GM19397 (cell line): Measurements from ENCODE around the gene PDZD4.

ENCODE experiments used
- ATAC-seq: cut with Tn5 transposase; IDR thresholded peaks from one replicate; pipeline ENCODE4 v1.9.1; 2021; ENCODE audit warnings: mild to moderate bottlenecking, moderate library complexity; ENCODE audit not compliant: unreplicated experiment

PDZD4 gene

GRCh38 chrX:153789654-153790053, 40.7 kb downstream of the PDZD4 start:
- ATAC-seq = no peak

DNA sequence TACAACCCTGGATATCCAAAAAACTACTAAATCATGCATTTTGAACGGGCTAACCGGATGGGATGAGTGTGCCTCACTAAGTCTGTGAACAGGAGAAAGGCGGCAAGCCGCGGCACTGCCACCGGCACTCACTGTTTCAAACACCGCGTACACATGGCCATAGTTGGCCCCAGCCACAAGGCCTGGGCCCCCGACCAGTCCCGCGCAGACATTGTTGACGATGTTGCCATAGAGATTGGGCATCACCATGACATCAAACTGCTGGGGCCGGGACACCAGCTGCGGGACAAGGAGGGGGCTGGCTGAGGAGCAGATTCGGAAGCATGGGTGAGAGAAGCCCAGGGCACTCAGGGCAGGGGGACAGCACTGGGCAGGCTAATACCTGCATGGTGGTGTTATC, 43.7 kb downstream of the PDZD4 start:
- no peak for ATAC-seq

- ATAC-seq = no peak
Measured at GRCh38 chrX:153784325-153784967, 45.9 kb downstream of the PDZD4 start.

DNA sequence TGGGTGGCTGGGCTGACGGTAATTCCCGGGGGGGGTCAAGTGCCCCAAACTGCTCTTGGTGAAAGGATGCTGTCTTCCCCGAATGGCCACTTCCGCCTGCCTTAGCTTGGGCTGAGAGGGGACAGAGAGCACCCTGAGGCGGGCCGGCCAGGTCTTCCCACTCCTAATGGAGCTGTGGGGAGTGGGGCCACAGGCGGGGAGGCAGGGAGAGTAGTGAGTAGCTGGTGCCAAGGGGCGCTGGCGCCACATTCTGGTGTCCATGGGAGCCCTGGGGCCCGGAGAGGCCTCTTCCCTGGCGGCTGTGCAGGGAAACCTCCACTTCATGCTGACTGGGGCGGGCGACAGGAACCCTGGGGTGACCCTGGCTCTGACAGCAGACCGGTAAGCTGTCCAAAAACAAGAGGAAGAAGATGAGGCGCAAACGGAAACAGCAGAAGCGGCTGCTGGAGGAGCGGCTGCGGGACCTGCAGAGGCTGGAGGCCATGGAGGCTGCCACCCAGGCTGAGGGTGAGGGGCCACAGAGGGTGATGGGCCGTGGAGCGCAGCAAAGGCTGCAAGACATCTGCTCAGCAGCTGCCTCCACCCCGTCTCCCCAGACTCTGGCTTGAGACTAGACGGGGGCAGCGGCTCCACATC, 46.8 kb downstream of the PDZD4 start:
- no peak for ATAC-seq

- ATAC-seq = no peak
Measured at GRCh38 chrX:153782871-153783270, 47.5 kb downstream of the PDZD4 start.

GRCh38 chrX:153782313-153782712, 48.0 kb downstream of the PDZD4 start:
- no peak for ATAC-seq

DNA sequence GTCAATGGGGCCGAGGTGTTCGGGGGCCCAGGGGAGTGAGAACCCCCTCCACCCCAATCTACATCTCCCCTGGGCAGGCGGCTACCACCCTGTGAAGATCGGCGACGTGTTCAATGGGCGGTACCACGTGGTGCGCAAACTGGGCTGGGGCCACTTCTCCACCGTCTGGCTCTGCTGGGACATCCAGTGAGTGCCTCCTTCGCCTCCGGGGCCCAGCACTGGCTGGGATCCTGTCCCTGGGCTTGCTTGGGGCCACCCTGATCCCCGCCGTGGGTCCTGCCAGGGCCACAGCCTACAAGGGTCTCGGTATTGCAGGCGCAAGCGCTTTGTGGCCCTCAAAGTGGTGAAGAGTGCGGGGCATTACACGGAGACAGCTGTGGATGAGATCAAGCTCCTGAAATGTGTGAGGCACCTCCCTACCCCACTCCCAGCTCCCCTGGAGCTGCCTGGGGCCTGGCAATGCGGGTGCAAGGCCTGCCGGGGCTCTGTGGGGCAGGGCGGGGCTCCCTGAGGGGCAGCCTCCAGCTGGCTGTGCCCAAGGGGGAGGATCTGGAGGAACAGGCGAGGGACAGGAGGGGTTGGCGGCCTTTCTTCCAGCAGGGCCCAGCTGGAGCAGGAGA, 48.8 kb downstream of the PDZD4 start:
- no peak for ATAC-seq

DNA sequence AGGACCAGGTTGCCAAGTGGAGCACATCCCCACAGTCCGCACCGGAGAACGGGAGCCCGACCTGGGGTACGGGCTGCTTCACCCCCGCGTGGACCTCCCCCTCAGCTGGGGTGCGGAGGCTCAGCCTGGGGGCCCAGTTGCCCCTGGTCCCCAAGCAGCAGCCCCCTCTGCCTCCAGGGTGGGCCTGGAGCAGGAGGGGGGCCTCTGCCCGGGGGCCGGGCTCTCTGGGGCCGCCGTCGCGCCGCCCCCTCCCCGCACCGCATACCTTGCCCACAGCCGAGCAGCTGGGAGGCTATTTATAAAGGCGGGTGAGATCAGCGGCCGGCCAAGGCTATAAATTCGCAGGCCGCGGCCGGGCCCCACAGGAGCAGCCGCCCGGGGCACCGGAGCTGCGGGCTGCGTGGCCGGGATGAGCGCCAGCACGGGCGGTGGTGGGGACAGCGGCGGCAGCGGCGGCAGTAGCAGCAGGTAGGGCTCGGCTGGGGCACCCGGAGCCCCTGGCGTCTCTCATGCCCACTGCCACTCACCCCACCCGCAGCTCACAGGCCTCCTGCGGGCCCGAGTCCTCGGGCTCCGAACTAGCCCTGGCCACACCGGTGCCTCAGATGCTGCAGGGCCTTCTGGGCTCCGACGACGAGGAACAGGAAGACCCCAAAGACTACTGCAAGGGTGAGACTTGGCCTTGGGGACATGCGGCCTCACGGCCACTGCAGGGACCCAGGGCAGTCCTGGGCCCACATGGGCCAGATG, 49.5 kb downstream of the PDZD4 start, which contains the start of gene SRPK3:
TSS of gene SRPK3 (plus strand) at position 364 of the 750 bp plus-strand sequence. CDS start at position 410, 46 bp downstream.
- ATAC-seq = no peak

GRCh38 chrX:153779891-153780677, 50.3 kb downstream of the PDZD4 start:
- ATAC-seq = no peak

DNA sequence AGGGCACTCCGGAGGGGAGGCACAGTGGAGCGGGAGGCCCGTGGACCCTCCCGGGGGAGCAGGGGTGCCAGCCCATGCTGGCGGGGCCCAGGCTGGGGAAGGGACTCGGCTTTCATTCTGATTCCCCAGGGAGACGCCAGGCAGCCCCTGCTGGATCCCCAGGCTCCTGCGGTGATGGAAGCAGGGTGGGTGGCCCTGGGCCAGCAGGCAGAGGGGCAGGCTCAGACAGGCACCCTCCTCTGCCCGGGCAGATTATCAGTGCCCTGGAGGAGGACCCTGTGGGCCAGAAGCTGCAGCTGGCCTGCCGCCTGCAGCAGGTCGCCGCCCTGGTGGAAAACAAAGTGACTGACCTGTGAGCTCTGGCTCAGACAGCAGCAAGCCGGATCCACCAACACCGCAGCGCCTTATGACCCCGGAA, 51.7 kb downstream of the PDZD4 start:
- ATAC-seq = no peak

DNA sequence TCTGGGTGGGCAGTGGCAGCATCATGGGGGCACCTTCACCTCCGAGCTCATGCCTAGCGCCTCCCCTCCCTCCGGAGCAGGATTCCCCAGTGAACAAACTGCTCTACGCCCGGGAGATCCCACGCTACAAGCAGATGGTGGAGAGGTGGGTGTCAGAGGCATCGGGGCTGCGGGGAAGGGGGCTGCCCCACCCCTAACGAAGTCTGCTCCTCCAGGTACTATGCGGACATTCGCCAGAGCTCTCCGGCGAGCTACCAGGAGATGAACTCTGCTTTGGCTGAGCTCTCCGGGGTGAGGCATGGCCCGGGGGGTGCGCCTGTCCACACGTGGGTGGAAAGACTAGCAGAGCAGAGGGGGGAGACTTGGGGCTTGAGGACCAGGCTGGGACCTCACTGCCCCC, 52.2 kb downstream of the PDZD4 start:
- ATAC-seq = no peak

GRCh38 chrX:153777261-153778090, 52.9 kb downstream of the PDZD4 start:
- ATAC-seq = no peak

DNA sequence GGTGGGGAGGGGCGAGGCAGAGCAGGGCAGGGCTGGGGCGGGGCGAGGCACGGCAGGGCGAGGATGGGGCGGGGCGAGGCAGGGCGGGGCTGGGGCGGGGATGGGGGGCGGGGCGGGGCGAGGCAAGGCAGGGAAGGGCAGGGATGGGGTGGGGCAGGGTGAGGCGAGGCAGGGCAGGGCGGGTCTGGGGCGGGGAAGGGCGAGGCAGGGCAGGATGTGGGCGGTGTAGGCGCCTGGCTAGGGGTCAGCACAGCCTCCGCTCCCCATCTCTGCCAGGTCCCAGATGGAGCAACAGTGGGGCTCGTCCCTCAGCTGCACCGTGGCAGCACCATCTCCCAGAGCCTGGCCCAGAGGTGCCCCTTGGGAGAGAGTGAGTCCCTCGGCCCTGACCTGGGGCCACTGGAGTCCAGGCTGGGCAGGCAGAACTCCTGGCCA, 53.7 kb downstream of the PDZD4 start:
- ATAC-seq = no peak

DNA sequence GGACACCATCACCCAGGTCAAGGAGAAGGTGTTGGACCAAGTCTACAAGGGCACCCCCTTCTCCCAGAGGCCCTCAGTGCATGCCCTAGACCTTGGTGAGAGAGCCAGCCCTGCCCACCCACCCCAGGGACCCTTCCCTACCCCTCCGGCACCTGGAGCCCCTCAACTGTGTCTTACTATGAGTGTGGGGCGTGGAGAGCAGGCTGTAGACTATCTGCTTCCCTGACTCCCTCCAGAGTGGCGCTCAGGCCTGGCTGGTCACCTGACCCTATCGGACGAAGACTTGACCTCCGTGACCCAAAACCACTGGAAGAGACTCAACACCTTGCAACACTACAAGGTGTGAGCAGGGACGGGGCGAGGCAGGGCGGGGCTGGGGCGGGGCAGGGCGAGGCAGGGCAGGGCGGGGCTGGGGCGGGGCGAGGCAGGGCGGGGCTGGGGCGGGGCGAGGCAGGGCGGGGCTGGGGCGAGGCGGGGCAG, 54.2 kb downstream of the PDZD4 start:
- ATAC-seq = no peak

- ATAC-seq = no peak
Measured at GRCh38 chrX:153775293-153776119, 54.8 kb downstream of the PDZD4 start.

- no peak for ATAC-seq
Measured at GRCh38 chrX:153774576-153775292, 55.6 kb downstream of the PDZD4 start.

GRCh38 chrX:153773741-153774575, 56.4 kb downstream of the PDZD4 start:
- ATAC-seq = no peak
